Measurements from ENCODE around the gene DLG2.

The DLG2 gene

GRCh38 chr11:83827940-83828554 is 1799.1 kb downstream of the DLG2 start:
- TF ChIP-seq FOXM1 (IDR thresholded peaks at IDR 0.05; ENCODE audit: borderline replicate concordance, low read depth), result no peak
- TF ChIP-seq RAD21 (IDR thresholded peaks at IDR 0.05; ENCODE audit: low read depth), result peak; percentile 48; the same call in 1 of the 2 replicates
- TF ChIP-seq TCF12 (IDR thresholded peaks at IDR 0.05; ENCODE audit: low read depth), result no peak
- TF ChIP-seq USF1 (IDR thresholded peaks at IDR 0.05), result no peak

- TF ChIP-seq CREB1 (IDR thresholded peaks at IDR 0.05; ENCODE audit: low read depth) (no peak), CEBPB (IDR thresholded peaks at IDR 0.05) (no peak), ZBTB7A (IDR thresholded peaks at IDR 0.05; ENCODE audit: low read depth) (no peak), YY1 (IDR thresholded peaks at IDR 0.05; ENCODE audit: low read depth) (no peak)
Observed at GRCh38 chr11:83827520-83827919, 1799.6 kb downstream of the DLG2 start.

GRCh38 chr11:83826078-83826477 is 1801.1 kb downstream of the DLG2 start:
- TF ChIP-seq EGR1 (IDR thresholded peaks at IDR 0.05), result no peak
- no peak for TF ChIP-seq REST (IDR thresholded peaks at IDR 0.05; ENCODE audit: low read depth)
- TF ChIP-seq MAX (IDR thresholded peaks at IDR 0.05), result no peak
- TF ChIP-seq TCF12 (IDR thresholded peaks at IDR 0.05; ENCODE audit: low read depth), result no peak
- no peak for TF ChIP-seq CREB1 (IDR thresholded peaks at IDR 0.05; ENCODE audit: low read depth)
- TF ChIP-seq NFIC (IDR thresholded peaks at IDR 0.05), result no peak
- TF ChIP-seq CEBPB (IDR thresholded peaks at IDR 0.05), result no peak
- no peak for TF ChIP-seq FOXM1 (IDR thresholded peaks at IDR 0.05; ENCODE audit: borderline replicate concordance, low read depth)
- TF ChIP-seq RAD21 (IDR thresholded peaks at IDR 0.05; ENCODE audit: low read depth), result no peak

- TF ChIP-seq CREB1 (IDR thresholded peaks at IDR 0.05; ENCODE audit: low read depth), result no peak
- TF ChIP-seq CEBPB (IDR thresholded peaks at IDR 0.05), result no peak
- TF ChIP-seq TCF12 (IDR thresholded peaks at IDR 0.05; ENCODE audit: low read depth), result no peak
- TF ChIP-seq REST (IDR thresholded peaks at IDR 0.05; ENCODE audit: low read depth), result no peak
- TF ChIP-seq USF1 (IDR thresholded peaks at IDR 0.05), result no peak
- no peak for TF ChIP-seq RAD21 (IDR thresholded peaks at IDR 0.05; ENCODE audit: low read depth)
- no peak for TF ChIP-seq EGR1 (IDR thresholded peaks at IDR 0.05)
- TF ChIP-seq NFIC (IDR thresholded peaks at IDR 0.05), result no peak
- no peak for TF ChIP-seq MAX (IDR thresholded peaks at IDR 0.05)
Observed at GRCh38 chr11:83823461-83824025, 1803.6 kb downstream of the DLG2 start.

GRCh38 chr11:83819931-83820549 is 1807.1 kb downstream of the DLG2 start:
- TF ChIP-seq CEBPB (IDR thresholded peaks at IDR 0.05), result no peak
- 0 out of 2 replicates have a peak, but pooled peaks have one; percentile 33 for TF ChIP-seq TEAD4 (IDR thresholded peaks at IDR 0.05)
- TF ChIP-seq RAD21 (IDR thresholded peaks at IDR 0.05; ENCODE audit: low read depth), result peak; percentile 73

GRCh38 chr11:83818349-83818748 is 1808.8 kb downstream of the DLG2 start:
- TF ChIP-seq TEAD4 (IDR thresholded peaks at IDR 0.05) (no peak), TAF1 (IDR thresholded peaks at IDR 0.05; ENCODE audit: low read depth) (no peak), MAX (IDR thresholded peaks at IDR 0.05) (no peak), USF1 (IDR thresholded peaks at IDR 0.05) (no peak), EGR1 (IDR thresholded peaks at IDR 0.05) (no peak), YY1 (IDR thresholded peaks at IDR 0.05; ENCODE audit: low read depth) (no peak), REST (IDR thresholded peaks at IDR 0.05; ENCODE audit: low read depth) (no peak), EP300 (IDR thresholded peaks at IDR 0.05; ENCODE audit: borderline replicate concordance) (no peak), ZBTB7A (IDR thresholded peaks at IDR 0.05; ENCODE audit: low read depth) (no peak), CEBPB (IDR thresholded peaks at IDR 0.05) (no peak), FOXM1 (IDR thresholded peaks at IDR 0.05; ENCODE audit: borderline replicate concordance, low read depth) (no peak), RAD21 (IDR thresholded peaks at IDR 0.05; ENCODE audit: low read depth) (no peak)
